Measurements from ENCODE around the gene WDR54.
"Not testable (repeated sequence)": the region's sequence is repeated elsewhere in the genome, so short reads cannot be mapped to it uniquely, and the experiment has no call there.

The WDR54 gene

GRCh38 chr2:74407682-74408081 lies 13.8 kb upstream of the WDR54 start:
- DNase-seq = no peak

- no peak for DNase-seq
Observed at GRCh38 chr2:74413001-74413698, 8.4 kb upstream of the WDR54 start.

GRCh38 chr2:74414441-74414840 lies 7.1 kb upstream of the WDR54 start:
- no peak for DNase-seq

- DNase-seq = no peak
Observed at GRCh38 chr2:74414881-74415761, 6.4 kb upstream of the WDR54 start.

GRCh38 chr2:74415762-74416395 lies 5.7 kb upstream of the WDR54 start:
- DNase-seq = no peak

GRCh38 chr2:74416778-74417177 lies 4.8 kb upstream of the WDR54 start:
- DNase-seq = no peak

GRCh38 chr2:74417197-74417596 lies 4.3 kb upstream of the WDR54 start:
- DNase-seq = no peak

- DNase-seq = no peak
Observed at GRCh38 chr2:74417763-74418162, 3.8 kb upstream of the WDR54 start.

- DNase-seq = no peak
Observed at GRCh38 chr2:74418312-74418711, 3.2 kb upstream of the WDR54 start.

- DNase-seq = no peak
Observed at GRCh38 chr2:74419345-74419744, 2.2 kb upstream of the WDR54 start.

- no peak for DNase-seq
Observed at GRCh38 chr2:74420006-74420405, 1.5 kb upstream of the WDR54 start.

GRCh38 chr2:74420443-74421103 lies 957 bp upstream of the WDR54 start:
- DNase-seq = not testable (repeated sequence)

- DNase-seq = no peak
Observed at GRCh38 chr2:74423231-74424095, 1.9 kb downstream of the WDR54 start.

- no peak for DNase-seq
Observed at GRCh38 chr2:74424139-74424992, 2.8 kb downstream of the WDR54 start.

- no peak for DNase-seq
Observed at GRCh38 chr2:74424995-74425406, 3.5 kb downstream of the WDR54 start.

GRCh38 chr2:74425523-74425922 lies 4.0 kb downstream of the WDR54 start:
- no peak for DNase-seq

- no peak for DNase-seq
Observed at GRCh38 chr2:74426181-74426758, 4.7 kb downstream of the WDR54 start.

GRCh38 chr2:74427551-74427950 lies 6.0 kb downstream of the WDR54 start:
- DNase-seq = no peak

GRCh38 chr2:74428675-74429074 lies 7.1 kb downstream of the WDR54 start:
- no peak for DNase-seq

- DNase-seq = no peak
Observed at GRCh38 chr2:74429487-74430451, 8.2 kb downstream of the WDR54 start.

All from KG1 (cell line).